ENCODE measurements around the gene PPAT. TPM values are rescaled to one million over a fixed set of nuclear protein-coding genes. Genes with fewer than 3 reads are reported as not detected.

The PPAT gene
- total RNA-seq, 3 donors from 2014 or later (not counting 1 experiment from before 2014, with no cell fraction given), result 4.3 to 8.9 (median 6.2) TPM

DNA sequence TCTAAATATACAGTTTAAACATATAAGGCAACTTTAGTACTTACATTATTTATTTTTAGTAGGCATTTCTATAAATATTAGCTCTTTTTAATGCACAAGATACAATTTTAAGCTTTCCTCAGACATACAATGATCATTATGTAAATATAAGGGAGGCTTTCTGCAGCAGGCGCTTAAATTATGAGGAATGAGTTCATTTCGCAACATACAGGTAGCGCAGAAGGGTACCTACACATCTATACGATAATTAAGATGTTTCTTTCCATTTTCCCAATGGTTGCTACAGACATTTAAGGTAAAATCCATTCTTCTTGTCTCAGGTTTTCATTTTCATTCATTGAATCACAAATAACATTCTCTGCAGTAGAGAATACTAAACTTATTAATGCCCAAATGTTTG, 49.3 kb downstream of the PPAT start:
- Mint-ChIP-seq H3K27me3 (ENCODE audit: low read depth in 2 of 2) (no peaks in the 10 kb centered on the region), H3K4me3 (peak overlapping the region; percentile 98), H3K4me1 (peaks cover 24 to 31% of the 10 kb centered on the region in 2 donors), H3K36me3 (no peaks in the 10 kb centered on the region), H3K9me3 (no peaks in the 10 kb centered on the region), H3K27ac (peak overlapping the region; percentile 98 to 99)
- DNase-seq (no peak), ATAC-seq (no peak)
- Histone ChIP-seq H3K4me3 (ENCODE audit: low read length) (no peak overlapping the region), H3K27ac (ENCODE audit: low read length) (peak overlapping the region; percentile 43), H3K9me3 (ENCODE audit: control insufficient read depth, insufficient read depth, low read length) (no peaks in the 10 kb centered on the region), H3K36me3 (ENCODE audit: control insufficient read depth, insufficient read depth, low read length) (no peaks in the 10 kb centered on the region), H3K27me3 (ENCODE audit: control insufficient read depth, insufficient read depth, low read length) (no peaks in the 10 kb centered on the region), H3K4me1 (ENCODE audit: control insufficient read depth, insufficient read depth, low read length) (peaks cover 11% of the 10 kb centered on the region)
- WGBS (ENCODE audit: insufficient coverage), result 100% methylated on average over 3 of the region's 4 CpGs
- intact Hi-C loops (cut with micrococcal nuclease), result no loop called here
- TF ChIP-seq, protein P1, sequence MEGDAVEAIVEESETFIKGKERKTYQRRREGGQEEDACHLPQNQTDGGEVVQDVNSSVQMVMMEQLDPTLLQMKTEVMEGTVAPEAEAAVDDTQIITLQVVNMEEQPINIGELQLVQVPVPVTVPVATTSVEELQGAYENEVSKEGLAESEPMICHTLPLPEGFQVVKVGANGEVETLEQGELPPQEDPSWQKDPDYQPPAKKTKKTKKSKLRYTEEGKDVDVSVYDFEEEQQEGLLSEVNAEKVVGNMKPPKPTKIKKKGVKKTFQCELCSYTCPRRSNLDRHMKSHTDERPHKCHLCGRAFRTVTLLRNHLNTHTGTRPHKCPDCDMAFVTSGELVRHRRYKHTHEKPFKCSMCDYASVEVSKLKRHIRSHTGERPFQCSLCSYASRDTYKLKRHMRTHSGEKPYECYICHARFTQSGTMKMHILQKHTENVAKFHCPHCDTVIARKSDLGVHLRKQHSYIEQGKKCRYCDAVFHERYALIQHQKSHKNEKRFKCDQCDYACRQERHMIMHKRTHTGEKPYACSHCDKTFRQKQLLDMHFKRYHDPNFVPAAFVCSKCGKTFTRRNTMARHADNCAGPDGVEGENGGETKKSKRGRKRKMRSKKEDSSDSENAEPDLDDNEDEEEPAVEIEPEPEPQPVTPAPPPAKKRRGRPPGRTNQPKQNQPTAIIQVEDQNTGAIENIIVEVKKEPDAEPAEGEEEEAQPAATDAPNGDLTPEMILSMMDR (IDR thresholded peaks at IDR 0.05), result no peak

DNA sequence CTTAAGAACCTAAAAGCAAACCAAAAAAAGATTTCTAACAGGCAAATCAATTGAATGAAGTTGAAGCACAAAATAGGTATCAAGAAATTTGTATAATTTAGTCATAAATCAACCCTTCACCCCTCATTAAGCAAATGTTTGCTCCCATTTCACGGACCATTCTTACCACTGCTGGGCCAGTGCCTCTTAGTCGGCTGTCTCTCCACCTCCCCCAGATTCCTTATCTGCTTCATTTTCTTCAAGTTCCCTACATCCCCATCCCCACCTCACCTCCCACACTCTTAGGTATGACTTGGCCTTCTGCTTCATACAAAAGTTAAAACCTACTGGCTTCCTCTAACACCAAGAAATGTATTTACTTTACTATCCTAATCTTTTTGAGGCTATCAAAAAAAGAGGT, 60.0 kb downstream of the PPAT start:
- H3K9me3 ChIP-seq (ENCODE audit: control insufficient read depth, insufficient read depth, low read length), result no peaks in the 10 kb centered on the region
- ATAC-seq (no peak), DNase-seq (no peak)
- TF ChIP-seq, protein P1 (IDR thresholded peaks at IDR 0.05), result no peak
- intact Hi-C loops (cut with micrococcal nuclease), result no loop called here
- no peak overlapping the region for H3K27ac Mint-ChIP-seq
- no peak overlapping the region for H3K4me3 ChIP-seq (ENCODE audit: low read length)
- no peaks in the 10 kb centered on the region for H3K9me3 Mint-ChIP-seq
- 90% methylated on average over 2 of the region's 2 CpGs for WGBS (ENCODE audit: insufficient coverage)
- H3K36me3 Mint-ChIP-seq, result peaks cover 6% of the 10 kb centered on the region
- no peaks in the 10 kb centered on the region for H3K27me3 ChIP-seq (ENCODE audit: control insufficient read depth, insufficient read depth, low read length)
- no peaks in the 10 kb centered on the region for H3K4me1 ChIP-seq (ENCODE audit: control insufficient read depth, insufficient read depth, low read length)
- no peaks in the 10 kb centered on the region for H3K27me3 Mint-ChIP-seq (ENCODE audit: low read depth in 2 of 2)
- peaks cover 2% of the 10 kb centered on the region for H3K36me3 ChIP-seq (ENCODE audit: control insufficient read depth, insufficient read depth, low read length)
- H3K4me1 Mint-ChIP-seq, result no peaks in the 10 kb centered on the region
- H3K4me3 Mint-ChIP-seq, result no peak overlapping the region
- H3K27ac ChIP-seq (ENCODE audit: low read length), result no peak overlapping the region

DNA sequence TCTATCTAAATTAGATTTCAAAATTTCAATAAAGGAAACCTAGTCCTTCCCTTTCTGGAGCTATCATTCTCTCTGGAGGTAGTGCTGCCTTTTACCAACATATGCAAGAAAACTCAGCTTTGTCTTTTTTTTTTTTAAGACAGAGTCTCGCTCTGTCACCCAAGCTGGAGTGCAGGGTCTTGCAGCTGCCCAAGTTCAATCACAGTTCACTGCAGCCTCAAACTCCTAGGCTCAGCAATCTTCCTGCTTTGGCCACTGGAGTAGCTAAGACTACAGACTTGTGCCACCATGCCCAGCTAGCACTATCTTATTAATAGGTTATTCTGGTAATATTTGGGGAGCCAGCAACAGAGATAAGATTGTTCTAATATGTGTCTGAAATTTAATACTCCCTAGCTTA, 60.5 kb downstream of the PPAT start:
- Mint-ChIP-seq H3K9me3 (no peaks in the 10 kb centered on the region), H3K36me3 (peaks cover 6% of the 10 kb centered on the region), H3K27ac (no peak overlapping the region), H3K4me1 (no peaks in the 10 kb centered on the region), H3K4me3 (no peak overlapping the region), H3K27me3 (ENCODE audit: low read depth in 2 of 2) (no peaks in the 10 kb centered on the region)
- H3K4me1 ChIP-seq (ENCODE audit: control insufficient read depth, insufficient read depth, low read length), result no peaks in the 10 kb centered on the region
- H3K4me3 ChIP-seq (ENCODE audit: low read length), result no peak overlapping the region
- no peak for DNase-seq
- TF ChIP-seq, protein P1 (IDR thresholded peaks at IDR 0.05), result no peak
- no peak for ATAC-seq
- no peaks in the 10 kb centered on the region for H3K27me3 ChIP-seq (ENCODE audit: control insufficient read depth, insufficient read depth, low read length)
- H3K9me3 ChIP-seq (ENCODE audit: control insufficient read depth, insufficient read depth, low read length), result no peaks in the 10 kb centered on the region
- 91% methylated on average over 1 of the region's 1 CpG for WGBS (ENCODE audit: insufficient coverage)
- no peak overlapping the region for H3K27ac ChIP-seq (ENCODE audit: low read length)
- intact Hi-C loops (cut with micrococcal nuclease), result no loop called here
- peaks cover 6% of the 10 kb centered on the region for H3K36me3 ChIP-seq (ENCODE audit: control insufficient read depth, insufficient read depth, low read length)

DNA sequence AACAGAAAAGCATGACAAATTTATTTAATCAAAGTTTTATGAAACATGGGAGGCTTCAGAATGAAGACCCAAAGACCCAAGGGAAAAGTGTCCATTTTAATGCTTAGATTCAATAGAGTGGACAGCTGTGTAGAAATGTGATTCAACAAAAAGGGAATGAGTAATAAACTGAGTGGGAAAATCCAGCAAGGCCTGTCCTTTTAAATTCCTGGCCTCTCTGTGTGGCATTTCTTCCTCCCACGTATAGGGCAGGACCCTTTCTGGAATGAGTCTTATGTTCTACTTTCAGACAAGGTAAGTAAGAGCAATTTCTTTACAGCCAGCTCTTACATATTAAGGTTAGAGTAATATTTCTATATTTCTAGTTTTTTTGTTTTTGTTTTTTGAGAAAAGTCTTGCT, 62.6 kb downstream of the PPAT start:
- ATAC-seq (no peak), DNase-seq (no peak)
- H3K27ac Mint-ChIP-seq, result no peak overlapping the region
- intact Hi-C loops (cut with micrococcal nuclease), result no loop called here
- no peaks in the 10 kb centered on the region for H3K9me3 Mint-ChIP-seq
- H3K27me3 Mint-ChIP-seq (ENCODE audit: low read depth in 2 of 2), result no peaks in the 10 kb centered on the region
- Histone ChIP-seq H3K4me3 (ENCODE audit: low read length) (no peak overlapping the region), H3K36me3 (ENCODE audit: control insufficient read depth, insufficient read depth, low read length) (peaks cover 5% of the 10 kb centered on the region), H3K4me1 (ENCODE audit: control insufficient read depth, insufficient read depth, low read length) (no peaks in the 10 kb centered on the region), H3K9me3 (ENCODE audit: control insufficient read depth, insufficient read depth, low read length) (no peaks in the 10 kb centered on the region), H3K27me3 (ENCODE audit: control insufficient read depth, insufficient read depth, low read length) (no peaks in the 10 kb centered on the region), H3K27ac (ENCODE audit: low read length) (no peak overlapping the region)
- TF ChIP-seq, protein P1 (IDR thresholded peaks at IDR 0.05), result no peak
- no peaks in the 10 kb centered on the region for H3K4me1 Mint-ChIP-seq
- WGBS (ENCODE audit: insufficient coverage), result no CpG with 5 or more reads among the region's 1 CpG
- peaks cover 6% of the 10 kb centered on the region for H3K36me3 Mint-ChIP-seq
- H3K4me3 Mint-ChIP-seq, result no peak overlapping the region

Measured in natural killer cell (primary cell).